Measurements from ENCODE around the gene ASMTL. TPM values are rescaled to one million over a fixed set of nuclear protein-coding genes. Genes with fewer than 3 reads are reported as not detected.

ASMTL gene
- total and polyA plus RNA-seq, 2 donors (not counting 1 experiment from before 2014, with no cell fraction given) = 12.9 to 19.8 TPM

GRCh38 chrX:1359477-1359873, 93.2 kb downstream of the ASMTL start:
- Histone ChIP-seq H3K27me3 (ENCODE audit: control insufficient read depth, insufficient read depth, low read length) (no peaks in the 10 kb centered on the region), H3K79me2 (ENCODE audit: control insufficient read depth, insufficient read depth, low read length) (no peaks in the 10 kb centered on the region), H3K9me3 (ENCODE audit: control insufficient read depth, insufficient read depth, low read depth, low read length) (no peaks in the 10 kb centered on the region), H3K36me3 (ENCODE audit: control insufficient read depth, insufficient read depth, low read length) (no peaks in the 10 kb centered on the region), H3K4me1 (ENCODE audit: control insufficient read depth, extremely low read depth, insufficient read depth, low read length) (no peaks in the 10 kb centered on the region), H2AFZ (ENCODE audit: low read length) (no peak overlapping the region), H4K20me1 (ENCODE audit: control insufficient read depth, extremely low read depth, insufficient read depth, low read length) (no peaks in the 10 kb centered on the region), H3K27ac (ENCODE audit: insufficient read depth, low read length) (no peak overlapping the region), H3K9ac (ENCODE audit: insufficient read depth, low read length) (no peak overlapping the region), H3K4me2 (ENCODE audit: extremely low read depth, insufficient read depth, low read length) (no peak overlapping the region), H3K4me3 (replicated peaks in 1 of 4; ENCODE audit: control extremely low read depth in 1 of 4, insufficient read depth in 1 of 4, low read depth in 3 of 4, low read length in 4 of 4) (no peak overlapping the region)
- no peak for TF ChIP-seq EZH2 (IDR thresholded peaks at IDR 0.05; ENCODE audit: low read length, missing control alignments)
- no peak for TF ChIP-seq CTCF (conservative IDR thresholded peaks at IDR 0.05 in 1 of 2, IDR thresholded peaks at IDR 0.05 in 1 of 2; ENCODE audit: low read depth in 1 of 2, low read length in 2 of 2)
- no peak for DNase-seq (ENCODE audit: low read depth in 2 of 2)

GRCh38 chrX:1358793-1359476, 93.8 kb downstream of the ASMTL start:
- no peak for DNase-seq (ENCODE audit: low read depth in 2 of 2)
- no peak overlapping the region for H3K4me3 ChIP-seq (replicated peaks in 1 of 4; ENCODE audit: control extremely low read depth in 1 of 4, insufficient read depth in 1 of 4, low read depth in 3 of 4, low read length in 4 of 4)
- no peaks in the 10 kb centered on the region for H3K79me2 ChIP-seq (ENCODE audit: control insufficient read depth, insufficient read depth, low read length)
- no peaks in the 10 kb centered on the region for H4K20me1 ChIP-seq (ENCODE audit: control insufficient read depth, extremely low read depth, insufficient read depth, low read length)
- no peaks in the 10 kb centered on the region for H3K36me3 ChIP-seq (ENCODE audit: control insufficient read depth, insufficient read depth, low read length)
- no peak overlapping the region for H2AFZ ChIP-seq (ENCODE audit: low read length)
- H3K4me1 ChIP-seq (ENCODE audit: control insufficient read depth, extremely low read depth, insufficient read depth, low read length) = no peaks in the 10 kb centered on the region
- TF ChIP-seq EZH2 (IDR thresholded peaks at IDR 0.05; ENCODE audit: low read length, missing control alignments) (no peak), CTCF (conservative IDR thresholded peaks at IDR 0.05 in 1 of 2, IDR thresholded peaks at IDR 0.05 in 1 of 2; ENCODE audit: low read depth in 1 of 2, low read length in 2 of 2) (no peak)
- H3K27me3 ChIP-seq (ENCODE audit: control insufficient read depth, insufficient read depth, low read length) = no peaks in the 10 kb centered on the region
- no peak overlapping the region for H3K4me2 ChIP-seq (ENCODE audit: extremely low read depth, insufficient read depth, low read length)
- H3K27ac ChIP-seq (ENCODE audit: insufficient read depth, low read length) = no peak overlapping the region
- no peak overlapping the region for H3K9ac ChIP-seq (ENCODE audit: insufficient read depth, low read length)
- H3K9me3 ChIP-seq (ENCODE audit: control insufficient read depth, insufficient read depth, low read depth, low read length) = no peaks in the 10 kb centered on the region

- H3K4me1 ChIP-seq (ENCODE audit: control insufficient read depth, extremely low read depth, insufficient read depth, low read length) = no peaks in the 10 kb centered on the region
- no peaks in the 10 kb centered on the region for H3K9me3 ChIP-seq (ENCODE audit: control insufficient read depth, insufficient read depth, low read depth, low read length)
- no peaks in the 10 kb centered on the region for H4K20me1 ChIP-seq (ENCODE audit: control insufficient read depth, extremely low read depth, insufficient read depth, low read length)
- H3K9ac ChIP-seq (ENCODE audit: insufficient read depth, low read length) = no peak overlapping the region
- TF ChIP-seq CTCF (conservative IDR thresholded peaks at IDR 0.05 in 1 of 2, IDR thresholded peaks at IDR 0.05 in 1 of 2; ENCODE audit: low read depth in 1 of 2, low read length in 2 of 2) = no peak
- TF ChIP-seq EZH2 (IDR thresholded peaks at IDR 0.05; ENCODE audit: low read length, missing control alignments) = no peak
- no peaks in the 10 kb centered on the region for H3K79me2 ChIP-seq (ENCODE audit: control insufficient read depth, insufficient read depth, low read length)
- H3K27me3 ChIP-seq (ENCODE audit: control insufficient read depth, insufficient read depth, low read length) = no peaks in the 10 kb centered on the region
- no peak for DNase-seq (ENCODE audit: low read depth in 2 of 2)
- no peak overlapping the region for H3K27ac ChIP-seq (ENCODE audit: insufficient read depth, low read length)
- H3K4me3 ChIP-seq (replicated peaks in 1 of 4; ENCODE audit: control extremely low read depth in 1 of 4, insufficient read depth in 1 of 4, low read depth in 3 of 4, low read length in 4 of 4) = no peak overlapping the region
- H3K4me2 ChIP-seq (ENCODE audit: extremely low read depth, insufficient read depth, low read length) = no peak overlapping the region
- H3K36me3 ChIP-seq (ENCODE audit: control insufficient read depth, insufficient read depth, low read length) = no peaks in the 10 kb centered on the region
- H2AFZ ChIP-seq (ENCODE audit: low read length) = no peak overlapping the region
These were observed 94.7 kb downstream of the ASMTL start for GRCh38 chrX:1357993-1358392.

Measured in fibroblast of lung (primary cell).